LHCN-M2 (cell line): Measurements from ENCODE around the gene CTIF. TPM values are rescaled to one million over a fixed set of nuclear protein-coding genes. Genes with fewer than 3 reads are reported as not detected.

ENCODE experiments used
- DNase-seq: peaks from one replicate; pipeline ENCODE4 v3.0.0-alpha.2; 2012; ENCODE audit warnings: low read depth
- total RNA-seq: library from RNA; depleted of rRNA; stranded (reverse); fragments of >200 nt; gene quantifications from 2 replicates; pipeline ENCODE4 v1.2.3, GENCODE V29; 2014

The CTIF gene
- total RNA-seq, 1 experiment from 2014 or later, result 18.1 TPM

- DNase-seq, result no peak
Measured at GRCh38 chr18:48725562-48725961, 186.7 kb downstream of the CTIF start.

DNA sequence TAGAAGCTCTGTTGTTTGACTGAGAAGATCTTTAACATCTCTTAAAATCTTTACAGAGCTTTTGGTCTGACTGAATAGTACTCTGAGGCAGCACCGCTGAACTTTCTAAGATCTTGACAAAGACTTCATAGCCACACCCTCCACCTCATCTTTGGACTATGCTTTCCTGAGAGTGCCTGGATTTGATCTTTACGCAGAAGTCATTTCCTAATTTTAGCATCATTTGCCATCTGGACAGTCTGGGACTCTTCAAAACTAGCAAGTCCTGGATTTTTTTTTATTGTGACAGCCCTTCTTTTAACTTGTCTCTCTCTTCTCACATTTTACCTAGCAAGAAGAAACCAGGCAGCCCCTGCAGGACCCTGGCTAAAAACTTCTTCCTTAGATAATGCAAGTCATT, 188.8 kb downstream of the CTIF start:
- no peak for DNase-seq

DNA sequence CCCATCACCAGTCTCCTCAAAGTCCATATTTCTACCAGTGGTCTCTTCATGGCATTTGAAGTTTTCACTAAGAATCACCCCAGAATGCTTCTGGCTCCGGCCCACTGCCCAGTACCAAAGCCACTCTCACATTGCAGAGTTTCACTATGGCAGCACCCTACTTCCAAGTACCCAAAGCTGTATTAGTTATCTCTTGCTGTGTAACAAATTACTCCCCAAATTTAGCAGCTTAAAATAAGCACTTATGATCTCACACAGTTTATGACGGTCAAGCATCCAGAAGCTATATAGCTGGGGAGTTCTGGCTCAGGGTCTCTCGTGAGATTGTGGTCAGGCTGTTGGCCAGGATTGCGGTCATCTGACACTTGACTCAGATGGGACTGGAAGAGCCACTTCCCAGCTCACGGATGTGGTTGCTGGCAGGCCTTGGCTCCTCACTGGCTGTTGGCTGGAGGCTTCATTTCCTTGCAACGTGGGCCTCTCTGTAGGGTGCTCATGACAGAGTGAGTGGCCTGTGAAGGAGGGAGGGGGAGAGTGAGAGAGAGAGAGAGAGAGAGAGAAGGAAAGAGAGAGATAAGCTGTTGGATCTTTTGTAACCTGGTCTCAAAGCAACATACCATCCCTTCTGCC, 189.5 kb downstream of the CTIF start:
- DNase-seq, result peak; percentile 98

DNA sequence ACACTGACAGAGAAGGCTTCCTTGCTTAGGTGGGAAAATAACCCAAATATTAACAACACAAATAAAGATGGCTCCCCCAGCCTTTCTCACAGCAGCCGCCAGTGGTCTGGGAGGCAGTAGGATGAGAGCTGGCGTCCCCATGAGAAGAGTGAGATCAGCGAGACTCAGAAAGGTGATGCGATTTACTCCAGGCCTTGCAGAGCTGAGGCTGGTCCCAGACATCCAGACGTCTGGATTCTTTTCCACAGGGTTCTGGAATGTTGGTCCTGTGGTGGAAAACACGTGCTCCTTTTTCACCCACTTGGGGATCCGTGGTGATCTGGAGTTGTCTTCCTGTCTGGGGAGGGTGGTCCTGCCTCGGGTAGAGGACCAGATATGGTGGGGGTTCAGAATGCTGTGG, 190.6 kb downstream of the CTIF start:
- no peak for DNase-seq

- no peak for DNase-seq
Measured at GRCh38 chr18:48730010-48730409, 191.2 kb downstream of the CTIF start.

DNA sequence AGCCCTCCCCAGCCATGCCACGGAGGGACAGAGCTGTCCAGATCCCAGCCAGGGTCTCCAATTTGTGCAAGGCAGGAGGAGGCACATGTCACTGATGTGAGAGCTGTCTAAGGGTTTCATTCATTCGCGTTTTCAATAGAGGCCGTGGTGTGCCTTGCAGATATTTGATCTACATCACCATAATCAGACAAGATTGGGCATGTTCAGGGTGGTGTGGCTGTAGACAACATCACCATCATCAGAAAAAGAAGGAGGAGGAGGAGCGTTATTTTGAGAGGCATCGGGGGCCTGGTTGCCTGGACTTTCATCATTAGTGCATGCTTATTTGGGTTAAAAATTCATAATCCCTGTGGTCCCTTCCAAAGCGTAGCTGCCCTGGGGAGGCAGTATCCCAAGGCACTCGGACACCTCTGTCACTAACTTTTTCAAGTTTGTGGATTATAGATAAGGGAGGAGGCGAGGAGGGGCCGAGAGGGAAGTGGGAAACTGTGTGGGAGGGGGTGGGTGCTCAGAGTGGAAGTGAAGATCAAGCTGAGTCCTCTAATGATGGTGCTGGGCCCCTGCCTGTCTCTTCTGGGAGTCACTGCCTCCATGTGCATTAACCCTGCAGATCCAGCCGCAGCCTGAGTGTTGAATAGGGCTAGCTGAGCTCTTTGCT, 194.1 kb downstream of the CTIF start:
- no peak for DNase-seq

DNA sequence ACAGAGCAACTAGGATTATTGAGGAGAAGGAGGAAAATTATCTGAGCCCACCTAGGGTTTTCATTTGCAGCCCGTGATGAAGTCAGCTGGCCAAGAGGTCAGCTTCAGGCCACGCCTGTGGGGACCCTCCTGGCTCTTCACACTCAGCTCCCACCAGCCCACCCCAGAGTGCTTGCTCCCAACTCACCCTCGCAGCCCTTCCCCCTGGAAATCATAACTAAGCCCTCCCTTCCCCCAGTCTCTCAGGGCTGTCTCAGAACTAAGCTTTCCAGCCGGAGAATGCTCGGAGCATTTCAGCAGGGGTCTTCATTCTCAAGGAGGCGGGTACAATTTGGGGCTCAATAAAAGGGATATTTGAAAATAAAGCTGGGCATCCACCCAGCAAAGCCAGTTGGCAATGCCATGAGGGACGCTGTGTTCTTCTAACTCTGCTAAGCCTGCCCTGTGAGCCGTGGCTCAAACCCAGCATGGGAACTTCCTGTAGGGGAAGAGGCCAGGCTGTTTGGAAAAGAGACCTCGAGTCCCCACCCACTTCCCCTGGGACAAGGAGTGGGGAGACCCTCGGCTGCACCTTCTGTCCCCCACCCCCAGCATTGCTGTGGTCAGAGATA, 194.9 kb downstream of the CTIF start:
- DNase-seq, result no peak

DNA sequence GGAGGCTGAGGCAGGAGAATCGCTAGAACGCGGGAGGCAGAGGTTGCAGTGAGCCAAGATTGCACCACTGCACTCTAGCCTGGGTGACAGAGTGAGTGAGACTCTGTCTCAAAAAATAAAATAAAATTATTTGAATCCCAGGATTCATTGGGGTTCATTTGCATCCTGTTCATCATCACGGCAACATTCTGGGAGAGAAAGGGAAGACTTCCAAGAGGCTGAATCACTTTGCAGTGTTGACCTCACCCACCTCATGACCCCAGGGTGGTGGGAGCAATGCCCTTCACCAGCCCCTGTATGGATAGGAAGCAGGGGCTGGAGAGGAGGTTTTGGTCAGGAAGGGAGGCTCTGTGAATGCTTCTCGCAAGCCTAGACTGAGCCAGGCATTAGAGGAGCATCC, 195.6 kb downstream of the CTIF start:
- no peak for DNase-seq

GRCh38 chr18:48735080-48735676, 196.3 kb downstream of the CTIF start:
- DNase-seq, result no peak

DNA sequence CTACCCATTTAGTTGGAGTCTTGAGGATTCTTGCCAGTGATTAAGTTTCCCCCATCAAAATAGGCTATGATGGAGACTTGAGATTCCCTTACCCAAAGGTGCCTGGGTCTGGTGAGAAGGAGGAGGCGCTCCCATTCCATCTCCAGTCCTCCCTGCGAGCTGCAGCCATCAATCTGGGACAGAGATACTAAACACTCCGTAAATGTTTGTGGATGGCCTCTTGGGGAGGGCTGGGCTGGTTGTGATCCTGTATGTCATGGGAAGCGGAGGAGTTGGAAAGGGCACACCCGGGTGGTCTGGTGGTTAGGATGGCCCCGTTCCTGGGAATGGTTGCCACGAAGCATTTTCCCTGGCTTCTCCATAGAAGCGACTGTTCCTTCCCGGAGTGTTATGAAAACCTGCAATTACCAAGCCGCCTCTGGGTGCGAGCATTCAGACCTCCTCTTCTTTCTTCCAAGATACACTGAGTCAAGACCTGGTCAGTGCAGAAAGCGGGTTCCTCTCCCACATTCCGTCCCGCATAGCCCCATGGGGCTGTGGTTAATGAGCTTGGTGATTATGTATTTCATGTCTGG, 196.9 kb downstream of the CTIF start:
- DNase-seq, result no peak

- DNase-seq, result no peak
Measured at GRCh38 chr18:48736321-48737260, 197.8 kb downstream of the CTIF start.

DNA sequence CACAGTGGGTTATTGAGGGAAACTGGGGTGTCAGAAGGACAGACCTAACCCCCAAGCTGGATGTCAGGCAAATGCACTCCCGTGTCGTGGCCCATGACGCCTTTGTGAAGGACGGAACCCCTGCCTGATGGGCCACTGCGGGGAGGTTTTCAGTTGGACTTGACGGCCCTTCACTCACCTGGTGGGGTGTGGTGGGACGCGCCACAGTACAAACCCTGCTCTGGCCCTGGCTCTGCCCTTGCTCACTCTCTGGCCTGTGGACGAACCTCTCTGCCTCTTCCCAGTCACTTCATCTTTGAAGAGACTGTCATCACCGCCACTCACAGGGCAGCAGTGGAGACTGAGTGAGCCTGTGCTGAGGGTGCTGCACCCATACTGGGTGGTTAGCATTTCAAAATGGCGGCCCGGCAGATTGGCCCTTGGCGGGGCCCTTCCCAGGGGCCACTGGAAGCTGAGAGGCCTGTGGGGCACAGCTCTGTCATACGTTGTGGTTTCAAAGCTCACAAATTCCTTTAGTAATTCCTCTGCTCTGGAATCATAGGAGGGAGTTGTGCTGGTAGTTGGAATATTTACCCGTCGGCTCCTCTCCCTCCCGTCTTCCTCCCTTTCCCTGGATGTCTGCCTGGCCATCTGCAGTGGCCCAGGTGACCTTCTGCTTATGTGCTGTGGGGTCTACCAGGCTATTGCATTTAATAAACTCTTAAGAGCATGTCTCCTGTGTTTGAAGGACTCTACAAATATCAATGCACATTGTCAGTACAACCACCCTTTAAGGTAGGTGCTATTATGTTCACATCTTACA, 200.6 kb downstream of the CTIF start:
- no peak for DNase-seq

GRCh38 chr18:48740068-48740440, 201.2 kb downstream of the CTIF start:
- no peak for DNase-seq

DNA sequence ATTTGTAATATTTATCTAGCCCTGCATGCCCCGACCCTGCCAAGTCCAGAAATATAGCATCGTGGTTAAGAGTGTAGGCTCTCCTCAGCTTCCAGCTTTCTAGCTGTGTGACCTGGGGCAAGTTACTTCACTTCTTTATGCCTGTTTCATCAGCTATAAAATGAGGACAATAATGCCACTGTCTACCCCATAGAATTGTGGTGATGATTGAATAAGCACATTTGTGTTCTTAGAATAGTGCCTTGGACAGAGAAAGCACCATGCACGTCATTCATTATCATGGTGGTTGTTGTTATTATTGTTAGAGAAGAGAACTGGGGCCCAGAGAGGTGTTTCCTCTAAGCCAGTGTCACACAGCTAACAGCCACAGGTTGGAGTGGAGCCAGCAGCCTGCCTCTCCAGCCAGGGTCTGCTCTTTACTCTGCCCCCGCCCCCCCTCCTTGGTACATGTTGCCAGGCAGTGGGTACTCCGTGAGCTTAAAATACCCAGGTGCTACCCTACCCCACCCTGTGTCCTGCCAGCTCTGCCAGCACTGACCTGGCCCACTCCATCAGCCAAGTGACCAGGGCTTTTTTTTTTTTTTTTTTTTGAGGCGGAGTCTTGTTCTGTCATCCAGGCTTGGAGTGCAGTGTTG, 202.1 kb downstream of the CTIF start:
- DNase-seq, result no peak

- no peak for DNase-seq
Measured at GRCh38 chr18:48741866-48742265, 203.0 kb downstream of the CTIF start.

- no peak for DNase-seq
Measured at GRCh38 chr18:48742304-48742703, 203.5 kb downstream of the CTIF start.

GRCh38 chr18:48742706-48743475, 204.1 kb downstream of the CTIF start:
- peak; percentile 41 for DNase-seq

DNA sequence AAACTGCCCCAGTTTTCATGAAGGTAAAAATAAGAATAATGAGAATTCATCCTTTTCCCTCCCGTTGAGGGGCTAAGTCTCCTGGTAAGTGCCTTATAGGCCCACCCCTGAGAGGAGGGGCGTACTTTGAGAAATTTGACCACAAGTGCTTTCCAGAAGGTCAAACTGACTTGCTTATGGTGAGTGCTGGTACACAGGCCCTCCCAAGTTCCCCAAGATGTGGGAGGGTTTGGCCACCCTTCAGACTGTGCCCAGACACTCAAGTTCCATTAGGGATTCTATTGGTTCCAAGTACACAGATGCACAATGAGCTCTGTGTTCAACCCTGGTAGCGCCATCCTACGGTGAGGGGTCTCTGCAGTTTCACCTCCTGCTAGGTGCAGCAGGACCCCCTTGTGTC, 205.1 kb downstream of the CTIF start:
- no peak for DNase-seq

- DNase-seq, result no peak
Measured at GRCh38 chr18:48745293-48745692, 206.5 kb downstream of the CTIF start.
